GM12878 (cell line): ENCODE measurements around the gene CRTC2. TPM values are rescaled to one million over a fixed set of nuclear protein-coding genes. Genes with fewer than 3 reads are reported as not detected.

Experiments used
- CBX5 ChIP-seq: sonication (generic); IDR thresholded peaks from 2 replicates; pipeline ENCODE4 v1.6.1; 2016; ENCODE audit warnings: low read depth, moderate library complexity, mild to moderate bottlenecking, inconsistent platforms
- CHD1 ChIP-seq: IDR thresholded peaks from 2 replicates; pipeline ENCODE4 v1.6.1; 2012; ENCODE audit warnings: low read depth, low read length, improper control_type of control experiment
- CHD2 ChIP-seq: IDR thresholded peaks from 2 replicates; pipeline ENCODE4 v1.6.1; 2011; ENCODE audit warnings: low read depth, low read length, improper control_type of control experiment, borderline replicate concordance
- DPF2 ChIP-seq: fragments of 450-650 bp; IDR thresholded peaks from 2 replicates; pipeline ENCODE4 v1.6.1; 2017; ENCODE audit warnings: mild to moderate bottlenecking
- EED ChIP-seq: sonication (generic); IDR thresholded peaks from 2 replicates; pipeline ENCODE4 v1.6.1; 2016; ENCODE audit warnings: antibody characterized with exemption, low read depth
- EGR1 ChIP-seq, 2 experiments: IDR thresholded peaks; 1 replicate in 1 of 2; 2 replicates in 1 of 2; pipeline ENCODE4 v1.6.1; 2011 to 2012; ENCODE audit warnings: low read depth in 2 of 2, low read length in 2 of 2, borderline replicate concordance in 1 of 2, mild to moderate bottlenecking in 1 of 2, moderate library complexity in 1 of 2
- IRF3 ChIP-seq: fragments of 450-650 bp; IDR thresholded peaks from 2 replicates; pipeline ENCODE4 v1.6.1; 2014; ENCODE audit warnings: mild to moderate bottlenecking
- JUND ChIP-seq: IDR thresholded peaks from 2 replicates; pipeline ENCODE4 v1.6.1; 2012; ENCODE audit warnings: low read depth, mild to moderate bottlenecking, low read length, improper control_type of control experiment, moderate library complexity
- MEF2B ChIP-seq: fragments of 450-650 bp; IDR thresholded peaks from 2 replicates; pipeline ENCODE4 v1.6.1; 2018; ENCODE audit warnings: mild to moderate bottlenecking, moderate library complexity; ENCODE audit not compliant: partially characterized antibody, poor library complexity, severe bottlenecking
- MXI1 ChIP-seq: fragments of 150-350 bp; IDR thresholded peaks from 2 replicates; pipeline ENCODE4 v1.6.1; 2011; ENCODE audit warnings: low read depth, mild to moderate bottlenecking, inconsistent platforms, low read length, improper control_type of control experiment
- NBN ChIP-seq: fragments of 450-650 bp; IDR thresholded peaks from 2 replicates; pipeline ENCODE4 v1.6.1; 2016
- NFYA ChIP-seq: IDR thresholded peaks from 2 replicates; pipeline ENCODE4 v1.6.1; 2011; ENCODE audit warnings: low read depth, mild to moderate bottlenecking, low read length, improper control_type of control experiment, borderline replicate concordance
- NR2C2 ChIP-seq: IDR thresholded peaks from 2 replicates; pipeline ENCODE4 v1.6.1; 2011; ENCODE audit warnings: borderline replicate concordance, low read depth; ENCODE audit not compliant: control insufficient read depth, insufficient read length
- NRF1 ChIP-seq: conservative IDR thresholded peaks from 2 replicates; pipeline ENCODE4 v1.6.1; 2011; ENCODE audit warnings: mild to moderate bottlenecking, low read depth, low read length, improper control_type of control experiment
- PAX5 ChIP-seq: IDR thresholded peaks from 2 replicates; pipeline ENCODE4 v1.6.1; 2011; ENCODE audit warnings: low read depth, low read length, borderline replicate concordance
- PKNOX1 ChIP-seq: fragments of 450-650 bp; IDR thresholded peaks from 2 replicates; pipeline ENCODE4 v1.6.1; 2016; ENCODE audit warnings: mild to moderate bottlenecking
- POLR2AphosphoS2 ChIP-seq: IDR thresholded peaks from 2 replicates; pipeline ENCODE4 v1.6.1; 2011; ENCODE audit warnings: low read depth, mild to moderate bottlenecking, low read length, improper control_type of control experiment, moderate library complexity
- RAD21 ChIP-seq: IDR thresholded peaks from 2 replicates; pipeline ENCODE4 v1.6.1; 2011; ENCODE audit warnings: mild to moderate bottlenecking, low read depth, low read length, moderate library complexity; ENCODE audit not compliant: insufficient read depth
- RBBP5 ChIP-seq: fragments of 200-600 bp; sonication (generic); conservative IDR thresholded peaks from 2 replicates; pipeline ENCODE4 v1.6.1; 2016
- RCOR1 ChIP-seq: conservative IDR thresholded peaks from 2 replicates; pipeline ENCODE4 v1.6.1; 2012; ENCODE audit warnings: low read depth, low read length, improper control_type of control experiment
- RELA ChIP-seq: fragments of 450-650 bp; IDR thresholded peaks from 2 replicates; pipeline ENCODE4 v1.8.0; 2014; ENCODE audit warnings: borderline replicate concordance; ENCODE audit not compliant: partially characterized antibody
- RFX5 ChIP-seq: IDR thresholded peaks from 2 replicates; pipeline ENCODE4 v1.6.1; 2011; ENCODE audit warnings: low read depth, low read length, improper control_type of control experiment
- SIN3A ChIP-seq: IDR thresholded peaks from 2 replicates; pipeline ENCODE4 v1.6.1; 2012; ENCODE audit warnings: low read depth, low read length, improper control_type of control experiment
- SMAD5 ChIP-seq: IDR thresholded peaks from 2 replicates; pipeline ENCODE4 v1.6.1; 2016; ENCODE audit warnings: antibody characterized with exemption, low read depth
- SPI1 ChIP-seq: IDR thresholded peaks from 2 replicates; pipeline ENCODE4 v1.6.1; 2011; ENCODE audit warnings: low read depth, mild to moderate bottlenecking, low read length, moderate library complexity, borderline replicate concordance; ENCODE audit not compliant: insufficient read depth
- SRF ChIP-seq, 2 experiments: IDR thresholded peaks; 2 replicates each; pipeline ENCODE4 v1.6.1; 2011; ENCODE audit warnings: low read depth in 2 of 2, low read length in 2 of 2, mild to moderate bottlenecking in 1 of 2, moderate library complexity in 1 of 2
- SUPT20H ChIP-seq: IDR thresholded peaks from 2 replicates; pipeline ENCODE4 v1.6.1; 2011; ENCODE audit warnings: low read depth, mild to moderate bottlenecking, low read length, moderate library complexity, borderline replicate concordance; ENCODE audit not compliant: control insufficient read depth
- TARDBP ChIP-seq: IDR thresholded peaks from 2 replicates; pipeline ENCODE4 v1.6.1; 2016; ENCODE audit warnings: borderline replicate concordance
- WRNIP1 ChIP-seq: IDR thresholded peaks from 2 replicates; pipeline ENCODE4 v1.6.1; 2011; ENCODE audit warnings: low read depth, low read length, improper control_type of control experiment, borderline replicate concordance
- YBX1 ChIP-seq: fragments of 450-650 bp; IDR thresholded peaks from 2 replicates; pipeline ENCODE4 v1.6.1; 2016; ENCODE audit warnings: antibody characterized with exemption
- ZNF217 ChIP-seq: fragments of 450-650 bp; IDR thresholded peaks from 2 replicates; pipeline ENCODE4 v1.6.1; 2017; ENCODE audit warnings: antibody characterized with exemption, mild to moderate bottlenecking
- ZSCAN29 ChIP-seq: fragments of 450-650 bp; IDR thresholded peaks from 2 replicates; pipeline ENCODE4 v1.6.1; 2017; ENCODE audit warnings: mild to moderate bottlenecking, moderate library complexity
- ZZZ3 ChIP-seq: IDR thresholded peaks from 2 replicates; pipeline ENCODE4 v1.6.1; 2011; ENCODE audit warnings: low read depth; ENCODE audit not compliant: control insufficient read depth, insufficient read length
- polyA plus RNA-seq, 11 experiments: library from polyadenylated mRNA; depleted of rRNA in 4 of 11; unstranded in 6 of 11; stranded (reverse) in 5 of 11; fragments of >200 nt; fragmentation: Nextera tagmentation in 4 of 11; fragmentation: Illumina TruSeq in 1 of 11; extraction: Ambion mirVana in 4 of 11; extraction: Trizol in 1 of 11; gene quantifications; 1 replicate in 1 of 11; 2 replicates in 10 of 11; pipeline versions ENCODE4 v1.2.1 to v1.2.3, GENCODE V29; 2011 to 2016; ENCODE audit warnings: inconsistent platforms in 2 of 11, missing spikeins in 2 of 11, low read depth in 1 of 11
- total RNA-seq, 4 experiments: library from RNA; depleted of rRNA in 3 of 4; stranded (reverse); fragments of >200 nt in 3 of 4; fragmentation: Illumina TruSeq in 1 of 4; extraction: Trizol in 1 of 4; gene quantifications; 2 replicates each; pipeline versions ENCODE4 v1.2.1 to v1.2.3, GENCODE V29; 2013 to 2021

CRTC2 gene
- total and polyA plus RNA-seq, 10 of the 15 experiments (the other 5 are each of a cell fraction or from before 2014, with no cell fraction given), result 5.1 to 57.9 (median 32.7) TPM

- TF ChIP-seq MXI1 (no peak), PKNOX1 (no peak), ZZZ3 (no peak), WRNIP1 (0 out of 2 replicates have a peak, but pooled peaks have one; percentile 54), ZNF217 (no peak), JUND (no peak), RELA (no peak), DPF2 (no peak), EED (peak; percentile 12; the same call in 1 of the 2 replicates), ZSCAN29 (no peak), TARDBP (no peak), SMAD5 (0 out of 2 replicates have a peak, but pooled peaks have one; percentile 49), POLR2AphosphoS2 (no peak), CBX5 (no peak), SRF (IDR thresholded peaks at IDR 0.05; ENCODE audit: low read depth in 2 of 2, low read length in 2 of 2) (no peak), RBBP5 (no peak), SIN3A (no peak; the same call in 1 of the 2 replicates), RCOR1 (no peak), NR2C2 (no peak), SPI1 (peak; percentile 75), SUPT20H (no peak), EGR1 (IDR thresholded peaks at IDR 0.05; ENCODE audit: borderline replicate concordance in 1 of 2, low read depth in 2 of 2, low read length in 2 of 2) (peak in 1 of 2 experiments; percentile 32; a peak in 1 of 3 replicates), RAD21 (no peak), NBN (peak; percentile 84; the same call in 1 of the 2 replicates), PAX5 (no peak), YBX1 (no peak), CHD1 (0 out of 2 replicates have a peak, but pooled peaks have one; percentile 19), IRF3 (no peak), MEF2B (no peak), RFX5 (no peak), NFYA (no peak), CHD2 (no peak), NRF1 (no peak)
Measured at GRCh38 chr1:153945131-153945794, 13.1 kb downstream of the CRTC2 start (continued).
